Measurements from ENCODE around the gene TRPV2.
"Not testable (repeated sequence)": the region's sequence is repeated elsewhere in the genome, so short reads cannot be mapped to it uniquely, and the experiment has no call there.

The TRPV2 gene, protein sequence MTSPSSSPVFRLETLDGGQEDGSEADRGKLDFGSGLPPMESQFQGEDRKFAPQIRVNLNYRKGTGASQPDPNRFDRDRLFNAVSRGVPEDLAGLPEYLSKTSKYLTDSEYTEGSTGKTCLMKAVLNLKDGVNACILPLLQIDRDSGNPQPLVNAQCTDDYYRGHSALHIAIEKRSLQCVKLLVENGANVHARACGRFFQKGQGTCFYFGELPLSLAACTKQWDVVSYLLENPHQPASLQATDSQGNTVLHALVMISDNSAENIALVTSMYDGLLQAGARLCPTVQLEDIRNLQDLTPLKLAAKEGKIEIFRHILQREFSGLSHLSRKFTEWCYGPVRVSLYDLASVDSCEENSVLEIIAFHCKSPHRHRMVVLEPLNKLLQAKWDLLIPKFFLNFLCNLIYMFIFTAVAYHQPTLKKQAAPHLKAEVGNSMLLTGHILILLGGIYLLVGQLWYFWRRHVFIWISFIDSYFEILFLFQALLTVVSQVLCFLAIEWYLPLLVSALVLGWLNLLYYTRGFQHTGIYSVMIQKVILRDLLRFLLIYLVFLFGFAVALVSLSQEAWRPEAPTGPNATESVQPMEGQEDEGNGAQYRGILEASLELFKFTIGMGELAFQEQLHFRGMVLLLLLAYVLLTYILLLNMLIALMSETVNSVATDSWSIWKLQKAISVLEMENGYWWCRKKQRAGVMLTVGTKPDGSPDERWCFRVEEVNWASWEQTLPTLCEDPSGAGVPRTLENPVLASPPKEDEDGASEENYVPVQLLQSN

DNA sequence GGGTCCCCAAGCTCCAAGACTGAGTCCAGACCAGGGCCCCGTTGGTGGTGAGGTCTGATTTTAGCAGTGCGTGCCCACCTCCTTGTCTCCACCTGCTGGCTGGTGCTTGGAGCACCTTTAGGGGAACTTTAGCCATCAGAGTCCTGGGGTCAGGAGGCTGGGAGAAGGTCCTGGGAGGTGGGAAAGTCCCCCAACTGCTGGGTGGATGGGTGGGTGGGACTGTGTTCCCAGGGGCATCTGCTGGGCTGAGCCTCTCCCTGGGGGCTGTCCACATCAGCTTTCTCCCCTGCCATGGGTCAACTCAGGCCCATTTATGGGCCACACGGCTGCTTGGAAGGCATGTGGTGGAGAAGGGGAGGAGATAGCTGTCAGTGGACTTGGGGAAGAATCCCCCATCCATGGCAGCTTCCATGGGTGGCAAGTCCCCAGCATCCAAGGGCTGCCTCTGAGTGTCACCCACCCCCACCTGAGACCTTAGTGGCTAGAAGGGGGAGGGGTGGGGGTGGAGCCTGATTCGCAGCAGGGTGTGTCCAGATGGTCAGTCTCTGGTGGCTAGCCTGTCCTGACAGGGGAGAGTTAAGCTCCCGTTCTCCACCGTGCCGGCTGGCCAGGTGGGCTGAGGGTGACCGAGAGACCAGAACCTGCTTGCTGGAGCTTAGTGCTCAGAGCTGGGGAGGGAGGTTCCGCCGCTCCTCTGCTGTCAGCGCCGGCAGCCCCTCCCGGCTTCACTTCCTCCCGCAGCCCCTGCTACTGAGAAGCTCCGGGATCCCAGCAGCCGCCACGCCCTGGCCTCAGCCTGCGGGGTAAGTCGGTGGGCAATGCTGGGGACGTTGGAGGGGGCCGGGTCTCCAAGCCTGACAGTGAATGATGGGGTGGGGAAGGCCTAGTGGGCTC, at the start of gene TRPV2:
Gene TRPV2 (plus strand): TSS at position 541 of the 894 bp plus-strand sequence. CDS start 2,098 bp downstream, outside the sequence.
- peak in 2 of 10 donors; percentile 68 to 86 for DNase-seq
- intact Hi-C loops (cut with DNase I), result no loop called here

GRCh38 chr17:16371742-16372141, 43.6 kb upstream of the TRPV2 start:
- intact Hi-C loops (cut with DNase I), result no loop called here
- peak in 1 of 10 donors; percentile 25 for DNase-seq

GRCh38 chr17:16374146-16374938, 41.0 kb upstream of the TRPV2 start:
- DNase-seq, result peak in 1 of 10 donors; percentile 5

DNA sequence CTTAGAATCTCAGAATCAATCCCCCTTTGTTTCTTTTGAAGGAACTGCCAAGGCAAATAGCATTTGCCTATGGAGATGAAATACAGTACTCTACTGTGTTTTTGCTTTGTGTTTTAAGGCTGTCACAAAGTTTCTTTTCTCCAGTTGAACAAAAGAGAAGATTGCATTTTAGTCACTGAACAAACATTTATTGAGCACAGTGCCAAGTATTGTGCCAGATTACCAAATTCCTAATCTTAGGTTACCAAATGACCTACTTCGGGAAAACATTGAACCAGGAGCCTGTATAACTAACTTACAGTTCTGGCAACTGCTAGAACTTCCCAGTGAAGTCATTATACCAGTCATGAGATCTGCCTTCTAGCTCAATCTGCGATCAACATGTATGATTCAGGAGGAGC, 37.4 kb upstream of the TRPV2 start:
- no peak for DNase-seq
- intact Hi-C loops (cut with DNase I), result no loop called here

More at GRCh38 chr17:16374146-16374938, 41.0 kb upstream of the TRPV2 start:
- intact Hi-C loops (cut with DNase I), result no loop called here

- intact Hi-C loops (cut with DNase I), result no loop called here
- peak in 1 of 10 donors; percentile 75 for DNase-seq
Observed at GRCh38 chr17:16378636-16379282, 36.6 kb upstream of the TRPV2 start.

DNA sequence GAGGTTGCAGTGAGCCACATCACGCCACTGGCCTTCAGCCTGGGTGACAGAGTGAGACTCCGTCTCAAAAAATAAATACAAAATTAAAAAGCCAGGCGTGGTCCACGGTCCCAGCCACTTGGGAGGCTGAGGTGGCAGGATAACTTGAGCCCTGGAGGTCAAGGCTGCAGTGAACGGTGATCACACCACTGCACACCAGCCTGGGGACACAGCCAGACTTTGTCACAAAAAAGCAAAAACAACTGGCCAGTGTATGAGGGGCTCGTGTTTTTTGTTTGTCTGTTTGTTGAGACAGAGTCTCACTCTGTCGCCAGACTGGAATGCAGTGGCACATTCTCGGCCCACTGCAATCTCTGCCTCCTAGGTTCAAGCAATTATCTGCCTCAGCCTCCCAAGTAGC, 35.7 kb upstream of the TRPV2 start:
- DNase-seq, result peak in 1 of 10 donors; percentile 24
- intact Hi-C loops (cut with DNase I), result loop anchor here (2.0 kb wide), 1 partner anchor 59 kb away; no protein-coding TSS in a partner anchor

DNA sequence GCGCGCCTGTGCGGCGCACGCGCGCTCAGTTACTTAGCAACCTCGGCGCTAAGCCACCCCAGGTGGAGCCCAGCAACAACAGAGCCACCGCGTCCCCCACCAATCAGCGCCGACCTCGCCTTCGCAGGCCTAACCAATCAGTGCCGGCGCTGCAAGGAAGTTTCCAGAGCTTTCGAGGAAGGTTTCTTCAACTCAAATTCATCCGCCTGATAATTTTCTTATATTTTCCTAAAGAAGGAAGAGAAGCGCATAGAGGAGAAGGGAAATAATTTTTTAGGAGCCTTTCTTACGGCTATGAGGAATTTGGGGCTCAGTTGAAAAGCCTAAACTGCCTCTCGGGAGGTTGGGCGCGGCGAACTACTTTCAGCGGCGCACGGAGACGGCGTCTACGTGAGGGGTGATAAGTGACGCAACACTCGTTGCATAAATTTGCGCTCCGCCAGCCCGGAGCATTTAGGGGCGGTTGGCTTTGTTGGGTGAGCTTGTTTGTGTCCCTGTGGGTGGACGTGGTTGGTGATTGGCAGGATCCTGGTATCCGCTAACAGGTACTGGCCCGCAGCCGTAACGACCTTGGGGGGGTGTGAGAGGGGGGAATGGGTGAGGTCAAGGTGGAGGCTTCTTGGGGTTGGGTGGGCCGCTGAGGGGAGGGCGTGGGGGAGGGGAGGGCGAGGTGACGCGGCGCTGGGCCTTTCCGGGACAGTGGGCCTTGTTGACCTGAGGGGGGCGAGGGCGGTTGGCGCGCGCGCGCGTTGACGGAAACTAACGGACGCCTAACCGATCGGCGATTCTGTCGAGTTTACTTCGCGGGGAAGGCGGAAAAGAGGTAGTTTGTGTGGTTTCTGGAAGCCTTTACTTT, 34.5 kb upstream of the TRPV2 start, which contains the start of gene UBB:
Gene UBB (plus strand): TSS at position 452 of the 856 bp plus-strand sequence. CDS start 817 bp downstream, outside the sequence.
- intact Hi-C loops (cut with DNase I), result loop anchor here (2.0 kb wide), 1 partner anchor 58 kb away; no protein-coding TSS in a partner anchor
- DNase-seq, result peak; percentile 91 to 99 (median 94)

GRCh38 chr17:16381496-16381820, 33.9 kb upstream of the TRPV2 start:
- DNase-seq, result peak in 1 of 10 donors; percentile 32
- intact Hi-C loops (cut with DNase I), result loop anchor here (2.0 kb wide), 1 partner anchor 57 kb away; no protein-coding TSS in a partner anchor

- intact Hi-C loops (cut with DNase I), result no loop called here
- DNase-seq, result no peak
Observed at GRCh38 chr17:16383216-16383615, 32.2 kb upstream of the TRPV2 start.

DNA sequence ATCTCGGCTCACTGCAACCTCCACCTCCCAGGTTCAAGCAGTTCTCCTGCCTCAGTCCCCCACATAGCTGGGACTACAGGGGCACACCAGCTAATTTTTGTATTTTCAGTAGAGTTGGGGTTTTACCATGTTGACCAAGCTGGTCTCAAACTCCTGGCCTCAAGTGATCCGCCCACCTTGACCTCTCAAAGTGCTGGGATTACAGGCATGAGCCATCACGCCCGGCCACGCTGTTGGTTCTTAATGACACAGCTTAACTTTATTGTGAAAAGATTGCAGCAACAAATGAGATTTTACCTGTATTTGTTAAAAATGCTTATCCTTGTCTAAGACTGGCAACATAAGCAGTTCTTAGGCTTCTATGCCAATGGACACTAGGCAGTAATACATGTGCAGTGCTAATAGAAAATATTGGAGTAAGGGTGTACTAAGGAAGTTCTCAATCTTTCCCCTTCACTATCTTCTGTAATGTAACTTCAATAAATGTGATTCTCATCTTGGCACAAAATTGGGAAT, 31.5 kb upstream of the TRPV2 start:
- peak in 1 of 10 donors; percentile 54 for DNase-seq
- intact Hi-C loops (cut with DNase I), result no loop called here

DNA sequence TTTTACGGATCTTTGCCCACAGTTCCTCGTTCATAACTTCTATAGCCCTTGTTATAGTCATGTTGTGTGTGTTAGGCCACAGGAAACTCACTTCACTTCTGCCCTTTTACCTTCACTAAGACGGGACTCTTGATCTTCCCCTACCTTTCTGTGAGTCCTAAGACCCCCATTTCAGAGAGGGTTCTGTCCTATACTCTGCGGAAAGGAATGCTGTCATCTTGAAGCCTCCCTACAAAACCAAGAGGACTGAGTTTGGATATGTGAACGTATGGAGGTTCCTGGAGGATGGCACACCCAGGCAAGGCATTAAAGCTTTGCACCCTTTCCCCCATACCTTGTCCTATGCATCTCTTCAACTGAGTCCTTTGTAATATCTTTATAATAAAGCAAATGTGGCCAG, 30.8 kb upstream of the TRPV2 start:
- DNase-seq, result no peak
- intact Hi-C loops (cut with DNase I), result no loop called here

DNA sequence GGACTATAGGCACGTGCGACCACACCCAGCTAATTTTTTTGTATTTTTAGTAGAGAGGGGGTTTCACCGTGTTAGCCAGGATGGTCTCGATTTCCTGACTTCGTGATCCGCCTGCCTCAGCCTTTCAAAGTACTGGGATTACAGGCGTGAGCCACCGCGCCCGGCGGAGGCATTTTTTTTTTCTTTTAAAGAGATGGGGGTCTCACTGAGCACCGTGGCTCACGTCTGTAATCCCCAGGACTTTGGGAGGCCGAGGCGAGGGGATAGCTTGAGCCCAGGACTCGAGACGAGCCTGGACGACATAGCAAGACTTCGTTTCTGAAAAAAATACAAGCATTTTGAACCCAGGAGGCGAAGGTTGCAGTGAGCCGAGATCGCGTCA, 29.3 kb upstream of the TRPV2 start:
- DNase-seq, result peak in 1 of 10 donors; percentile 66
- intact Hi-C loops (cut with DNase I), result loop anchor here (1.0 kb wide), 1 partner anchor 135 kb away; no protein-coding TSS in a partner anchor

- intact Hi-C loops (cut with DNase I), result no loop called here
- peak in 1 of 10 donors; percentile 60 for DNase-seq
Observed at GRCh38 chr17:16391451-16391850, 23.9 kb upstream of the TRPV2 start.

- intact Hi-C loops (cut with DNase I), result not testable (repeated sequence)
- DNase-seq, result peak in 1 of 10 donors; percentile 26
Observed at GRCh38 chr17:16392491-16392890, 22.9 kb upstream of the TRPV2 start.

DNA sequence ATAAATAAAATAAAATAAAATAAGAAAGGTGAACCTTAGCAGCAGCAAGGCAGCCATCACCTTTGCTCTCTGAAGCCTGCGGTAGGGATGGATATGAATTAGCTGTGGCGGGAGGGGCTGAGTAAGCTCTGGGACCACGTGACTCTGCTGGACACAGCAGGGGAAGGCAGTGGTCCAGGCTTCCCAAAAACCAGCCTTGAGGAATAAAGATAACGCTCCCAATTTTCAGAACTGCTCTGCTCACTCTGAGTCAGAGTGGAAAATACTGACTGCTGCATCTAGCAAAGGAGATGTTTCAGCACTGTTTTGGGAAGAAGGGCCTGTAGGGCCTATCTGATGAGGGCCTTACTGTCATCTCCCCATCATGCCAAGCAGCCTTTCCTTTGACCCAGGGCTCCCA, 19.5 kb upstream of the TRPV2 start:
- intact Hi-C loops (cut with DNase I), result not testable (repeated sequence)
- DNase-seq, result peak in 1 of 10 donors; percentile 88

GRCh38 chr17:16396693-16397092, 18.7 kb upstream of the TRPV2 start:
- intact Hi-C loops (cut with DNase I), result not testable (repeated sequence)
- DNase-seq, result peak in 1 of 10 donors; percentile 89

All from posterior cingulate gyrus (tissue), 11 donors.